ENCODE measurements around the gene PKP2. TPM values are rescaled to one million over a fixed set of nuclear protein-coding genes. Genes with fewer than 3 reads are reported as not detected.

PKP2 gene
- total and polyA plus RNA-seq, 2 experiments from 2014 or later: 60.0 to 62.4 TPM

GRCh38 chr12:32828120-32828519, 68.5 kb downstream of the PKP2 start:
- no peak overlapping the region for H3K4me3 ChIP-seq
- H2AFZ ChIP-seq: no peak overlapping the region
- no peaks in the 10 kb centered on the region for H3K79me2 ChIP-seq
- peaks cover 6% of the 10 kb centered on the region for H3K4me1 ChIP-seq (ENCODE audit: insufficient read depth)
- no peaks in the 10 kb centered on the region for H3K36me3 ChIP-seq (replicated peaks; ENCODE audit: insufficient read depth, low read depth)
- WGBS (ENCODE audit: low lambda C conversion rate, missing lambda C conversion rate): 80% methylated on average over 1 of the region's 1 CpG
- H3K9me3 ChIP-seq (ENCODE audit: low read depth): no peaks in the 10 kb centered on the region
- H3K27me3 ChIP-seq: no peaks in the 10 kb centered on the region
- no peak overlapping the region for H3K4me2 ChIP-seq
- no peak for TF ChIP-seq EZH2phosphoT487 (IDR thresholded peaks at IDR 0.05; ENCODE audit: low read depth, severe bottlenecking, unreplicated experiment)
- TF ChIP-seq CTCF (IDR thresholded peaks at IDR 0.05; ENCODE audit: poor library complexity): no peak
- TF ChIP-seq EZH2 (IDR thresholded peaks at IDR 0.05; ENCODE audit: borderline replicate concordance): no peak
- H4K20me1 ChIP-seq (ENCODE audit: insufficient read depth, poor library complexity, severe bottlenecking): no peaks in the 10 kb centered on the region
- no peak overlapping the region for H3K27ac ChIP-seq
- H3K9me2 ChIP-seq (replicated peaks; ENCODE audit: insufficient read depth): no peaks in the 10 kb centered on the region
- DNase-seq (ENCODE audit: low spot score): no peak

- Histone ChIP-seq H2AFZ (no peak overlapping the region), H3K9me3 (ENCODE audit: low read depth) (no peaks in the 10 kb centered on the region), H3K9me2 (replicated peaks; ENCODE audit: insufficient read depth) (no peaks in the 10 kb centered on the region), H3K4me2 (no peak overlapping the region), H3K27ac (no peak overlapping the region), H4K20me1 (ENCODE audit: insufficient read depth, poor library complexity, severe bottlenecking) (no peaks in the 10 kb centered on the region), H3K36me3 (replicated peaks; ENCODE audit: insufficient read depth, low read depth) (no peaks in the 10 kb centered on the region), H3K79me2 (no peaks in the 10 kb centered on the region), H3K4me3 (no peak overlapping the region), H3K27me3 (no peaks in the 10 kb centered on the region), H3K4me1 (ENCODE audit: insufficient read depth) (peaks cover 6% of the 10 kb centered on the region)
- DNase-seq (ENCODE audit: low spot score): no peak
- 51% methylated on average over 3 of the region's 3 CpGs for WGBS (ENCODE audit: low lambda C conversion rate, missing lambda C conversion rate)
- no peak for TF ChIP-seq EZH2phosphoT487 (IDR thresholded peaks at IDR 0.05; ENCODE audit: low read depth, severe bottlenecking, unreplicated experiment)
- no peak for TF ChIP-seq EZH2 (IDR thresholded peaks at IDR 0.05; ENCODE audit: borderline replicate concordance)
- no peak for TF ChIP-seq CTCF (IDR thresholded peaks at IDR 0.05; ENCODE audit: poor library complexity)
These were observed 69.7 kb downstream of the PKP2 start for GRCh38 chr12:32826807-32827412.

DNA sequence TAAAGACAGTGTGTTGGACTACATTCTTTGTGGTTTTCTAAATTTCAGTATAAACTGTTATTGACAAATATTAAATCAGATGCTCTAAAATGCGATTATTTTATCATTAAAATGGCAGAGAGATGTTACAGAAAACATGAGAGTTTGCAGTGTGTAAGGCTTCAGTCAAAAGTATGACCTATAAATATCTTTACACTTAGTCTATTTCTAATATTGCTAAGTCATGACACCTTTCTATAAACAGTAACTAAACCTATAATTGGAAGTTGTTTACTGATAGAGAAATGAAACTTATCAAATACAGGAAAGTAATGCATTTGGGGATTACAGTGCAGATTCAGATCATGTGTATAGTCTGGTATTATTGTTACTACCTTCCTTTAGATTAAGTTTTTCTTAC, 72.0 kb downstream of the PKP2 start:
- WGBS (ENCODE audit: low lambda C conversion rate, missing lambda C conversion rate): 93% methylated on average over 1 of the region's 1 CpG
- H3K4me1 ChIP-seq (ENCODE audit: insufficient read depth): peaks cover 6% of the 10 kb centered on the region
- no peaks in the 10 kb centered on the region for H3K9me2 ChIP-seq (replicated peaks; ENCODE audit: insufficient read depth)
- H3K27ac ChIP-seq: no peak overlapping the region
- no peaks in the 10 kb centered on the region for H3K36me3 ChIP-seq (replicated peaks; ENCODE audit: insufficient read depth, low read depth)
- H3K27me3 ChIP-seq: no peaks in the 10 kb centered on the region
- H3K4me3 ChIP-seq: no peak overlapping the region
- no peaks in the 10 kb centered on the region for H4K20me1 ChIP-seq (ENCODE audit: insufficient read depth, poor library complexity, severe bottlenecking)
- no peaks in the 10 kb centered on the region for H3K9me3 ChIP-seq (ENCODE audit: low read depth)
- no peaks in the 10 kb centered on the region for H3K79me2 ChIP-seq
- no peak overlapping the region for H3K4me2 ChIP-seq
- no peak overlapping the region for H2AFZ ChIP-seq
- DNase-seq (ENCODE audit: low spot score): no peak
- no peak for TF ChIP-seq EZH2 (IDR thresholded peaks at IDR 0.05; ENCODE audit: borderline replicate concordance)
- TF ChIP-seq CTCF (IDR thresholded peaks at IDR 0.05; ENCODE audit: poor library complexity): no peak
- TF ChIP-seq EZH2phosphoT487 (IDR thresholded peaks at IDR 0.05; ENCODE audit: low read depth, severe bottlenecking, unreplicated experiment): no peak
